Ishikawa (cell line): Measurements from ENCODE around the gene LRP4.

Experiments
- CEBPB ChIP-seq: IDR thresholded peaks from 2 replicates; pipeline ENCODE4 v1.6.1; 2012
- CREB1 ChIP-seq: IDR thresholded peaks from 2 replicates; pipeline ENCODE4 v1.6.1; 2012; ENCODE audit warnings: low read depth
- EGR1 ChIP-seq: IDR thresholded peaks from 2 replicates; pipeline ENCODE4 v1.6.1; 2012
- EP300 ChIP-seq: IDR thresholded peaks from 2 replicates; pipeline ENCODE4 v1.6.1; 2012; ENCODE audit warnings: borderline replicate concordance
- FOXM1 ChIP-seq: IDR thresholded peaks from 2 replicates; pipeline ENCODE4 v1.6.1; 2012; ENCODE audit warnings: low read depth, borderline replicate concordance
- MAX ChIP-seq: IDR thresholded peaks from 2 replicates; pipeline ENCODE4 v1.6.1; 2012
- NFIC ChIP-seq: IDR thresholded peaks from 2 replicates; pipeline ENCODE4 v1.6.1; 2012
- RAD21 ChIP-seq: IDR thresholded peaks from 2 replicates; pipeline ENCODE4 v1.6.1; 2012; ENCODE audit warnings: low read depth
- REST ChIP-seq: IDR thresholded peaks from 2 replicates; pipeline ENCODE4 v1.6.1; 2012; ENCODE audit warnings: low read depth, mild to moderate bottlenecking
- TAF1 ChIP-seq: IDR thresholded peaks from 2 replicates; pipeline ENCODE4 v1.6.1; 2012; ENCODE audit warnings: low read depth, mild to moderate bottlenecking
- TCF12 ChIP-seq: IDR thresholded peaks from 2 replicates; pipeline ENCODE4 v1.6.1; 2012; ENCODE audit warnings: low read depth
- TEAD4 ChIP-seq: IDR thresholded peaks from 2 replicates; pipeline ENCODE4 v1.6.1; 2012
- USF1 ChIP-seq: IDR thresholded peaks from 2 replicates; pipeline ENCODE4 v1.6.1; 2012
- YY1 ChIP-seq: IDR thresholded peaks from 2 replicates; pipeline ENCODE4 v1.6.1; 2012; ENCODE audit warnings: low read depth
- ZBTB7A ChIP-seq: IDR thresholded peaks from 2 replicates; pipeline ENCODE4 v1.6.1; 2012; ENCODE audit warnings: low read depth

Gene LRP4

GRCh38 chr11:46827995-46828394 lies 90.4 kb downstream of the LRP4 start:
- no peak for TF ChIP-seq RAD21
- TF ChIP-seq REST = no peak
- no peak for TF ChIP-seq TAF1
- TF ChIP-seq EP300 = no peak
- TF ChIP-seq TCF12 = no peak
- no peak for TF ChIP-seq YY1
- TF ChIP-seq MAX = no peak
- no peak for TF ChIP-seq USF1
- TF ChIP-seq NFIC = no peak
- no peak for TF ChIP-seq EGR1
- TF ChIP-seq CREB1 = no peak
- no peak for TF ChIP-seq FOXM1
- TF ChIP-seq CEBPB = no peak
- TF ChIP-seq TEAD4 = no peak
- TF ChIP-seq ZBTB7A = no peak

- TF ChIP-seq MAX (0 out of 2 replicates have a peak, but pooled peaks have one; percentile 32), TAF1 (no peak), ZBTB7A (no peak), CREB1 (no peak), REST (no peak), USF1 (no peak), EP300 (no peak), NFIC (no peak)
Measured at GRCh38 chr11:46826310-46827044, 91.9 kb downstream of the LRP4 start.

GRCh38 chr11:46808799-46809431 lies 109.4 kb downstream of the LRP4 start:
- TF ChIP-seq TAF1 (no peak), ZBTB7A (no peak), MAX (no peak), EP300 (no peak), CEBPB (no peak), YY1 (no peak)
